SHP77 treated with DMSO at 0.1 percent for 48 hours (cell line): ENCODE data around the gene HADHB.

Source experiments
- DNase-seq: peaks from one replicate; lab custom pipeline; 2025; lab: John Stamatoyannopoulos, UW

HADHB gene

DNA sequence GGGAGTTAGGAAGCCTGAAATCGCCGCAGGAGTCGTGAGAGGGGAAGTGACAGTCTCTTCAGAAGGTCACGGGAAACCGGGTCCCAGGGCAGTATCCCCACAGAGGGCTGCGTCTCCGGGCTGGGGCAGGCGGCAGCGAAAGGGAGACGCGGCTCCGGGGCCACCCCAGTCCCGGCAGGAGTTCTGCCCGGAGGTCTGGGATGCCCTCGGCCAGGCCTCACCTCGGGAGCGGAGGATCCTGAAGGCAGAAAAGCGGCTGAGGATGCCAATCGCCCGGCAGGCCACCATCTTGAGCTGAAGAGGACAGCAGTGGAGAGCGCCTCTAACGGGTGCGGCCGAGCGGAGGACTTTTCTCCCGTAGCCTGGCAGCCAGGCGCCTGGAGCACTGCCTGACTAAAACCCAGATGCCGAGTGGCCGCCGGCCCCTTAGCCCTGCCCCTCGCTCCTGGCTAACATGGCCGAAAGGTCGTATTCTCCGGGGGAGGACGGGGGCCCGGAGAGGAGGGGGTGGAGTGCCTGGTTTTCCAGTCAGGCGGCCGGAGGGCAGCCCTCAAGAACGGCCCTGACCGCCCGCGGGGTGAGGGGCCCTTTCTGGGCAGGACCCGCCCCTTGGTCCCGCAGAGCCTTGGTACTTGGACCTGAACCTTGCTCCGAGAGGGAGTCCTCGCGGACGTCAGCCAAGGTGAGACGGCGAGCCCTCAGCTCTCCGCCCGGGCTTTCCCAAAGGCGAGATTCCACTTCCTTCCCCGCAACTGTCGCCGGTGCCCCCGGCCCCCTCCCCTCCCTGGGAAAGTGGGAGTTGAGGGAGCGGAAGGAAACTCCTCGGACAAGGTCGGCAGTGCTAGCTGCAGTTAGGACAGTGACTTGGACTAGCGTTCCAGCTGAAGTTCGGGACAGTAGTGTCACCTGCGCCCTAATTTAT, at the start of gene HADHB, which contains the start of gene HADHA:
HADHB (plus strand) TSS at position 631 of the 922 bp plus-strand sequence. CDS start 9,316 bp downstream, outside the sequence.
HADHA (minus strand) TSS at position 324 of the 922 bp plus-strand sequence; CDS start at position 288, 36 bp downstream.
- DNase-seq = peak; percentile 84

DNA sequence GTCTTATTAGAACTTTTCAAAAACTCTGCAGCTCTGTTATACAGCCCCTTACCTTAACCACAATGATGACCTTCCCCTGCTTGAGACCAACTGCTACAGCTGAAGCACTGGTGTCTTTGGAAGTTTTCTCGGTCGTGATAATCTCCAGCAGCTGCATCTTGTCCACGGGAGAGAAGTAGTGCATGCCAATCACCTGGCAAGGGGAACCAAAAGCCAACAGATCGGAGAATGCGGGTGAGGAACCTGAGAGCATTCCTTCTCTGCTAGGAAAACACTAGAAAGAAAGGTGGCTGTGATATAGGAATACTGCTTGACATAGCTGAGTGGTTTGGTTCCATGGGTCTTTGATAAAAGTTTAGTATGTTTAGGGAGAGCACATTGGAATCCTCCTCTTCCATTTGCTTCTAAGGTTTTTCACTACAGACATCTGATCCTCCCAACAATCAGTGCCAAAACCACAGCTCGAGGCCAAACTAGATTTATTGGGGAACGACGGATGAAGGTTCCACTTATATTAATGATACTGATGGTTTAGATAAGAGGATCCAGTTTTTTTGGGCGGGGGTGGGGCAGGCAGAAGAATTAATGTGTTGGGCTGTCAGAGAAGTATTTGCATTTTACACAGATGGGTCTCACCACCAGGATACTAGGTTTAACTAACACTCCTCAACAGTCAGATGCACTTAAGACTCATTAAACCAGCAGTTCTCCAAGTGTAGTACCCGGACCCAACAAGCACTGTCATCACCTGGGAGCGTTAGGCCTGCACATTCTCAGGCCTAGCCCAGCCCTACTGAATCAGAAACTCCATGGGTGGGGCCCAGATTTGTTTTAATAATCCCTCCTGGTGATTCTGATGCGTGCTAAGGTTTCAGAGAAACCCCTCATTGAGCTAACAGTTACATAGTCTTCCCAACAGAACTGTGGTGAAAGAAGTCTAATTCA, 49.4 kb upstream of the HADHB start:
- no peak for DNase-seq

DNA sequence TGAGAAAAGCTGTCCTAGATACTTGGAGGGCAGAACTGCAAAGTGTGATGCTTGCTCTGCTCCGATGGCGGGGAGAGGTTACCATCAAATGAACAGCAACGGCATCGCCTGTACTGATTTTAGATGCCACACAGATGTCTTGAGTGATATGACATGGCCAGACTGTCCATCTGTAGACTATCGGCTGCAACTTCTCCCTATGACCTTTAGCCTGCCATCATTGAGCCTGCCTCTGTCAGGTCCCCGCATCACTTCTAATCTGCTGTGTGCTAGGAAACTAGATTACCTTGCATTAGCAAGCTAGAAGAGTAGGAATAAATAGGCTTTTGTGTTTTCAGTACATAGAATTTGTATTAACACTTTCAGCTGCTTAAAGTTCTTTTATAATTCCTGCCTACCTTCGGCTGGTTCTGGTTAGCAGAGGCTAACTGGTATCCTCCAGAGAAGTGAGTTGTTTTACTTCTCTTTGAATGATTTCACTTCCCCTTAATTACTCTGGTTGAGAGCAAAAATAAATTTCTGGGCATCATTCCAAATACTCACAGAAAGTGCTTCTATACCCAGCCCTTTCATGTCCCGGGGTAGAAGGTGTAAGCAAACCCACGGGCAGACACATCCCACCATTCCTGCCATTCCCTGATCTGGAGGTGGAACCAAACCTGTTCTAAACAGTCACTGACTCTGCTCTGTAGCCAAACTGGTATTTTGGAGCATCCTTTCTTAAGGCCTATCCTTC, 47.9 kb upstream of the HADHB start:
- no peak for DNase-seq

DNA sequence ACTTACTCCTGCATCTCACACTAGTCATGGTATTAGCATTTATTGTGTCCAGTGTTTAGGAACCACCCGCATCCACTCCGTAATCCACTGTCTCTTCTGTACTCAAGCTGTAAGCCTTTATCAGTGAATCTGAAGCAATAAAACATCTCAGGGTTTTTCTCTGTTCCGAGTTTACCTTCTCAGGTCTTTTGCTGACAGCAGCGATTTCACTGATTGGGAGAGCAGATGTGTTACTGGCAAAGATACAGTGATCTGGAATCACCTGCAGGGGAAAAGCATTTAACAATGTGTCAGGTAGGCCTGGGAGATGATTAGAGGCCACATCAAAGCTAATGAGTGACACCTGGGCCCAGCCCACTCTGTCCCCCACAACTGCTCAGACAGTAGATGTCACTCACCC, 47.2 kb upstream of the HADHB start:
- DNase-seq = no peak

DNA sequence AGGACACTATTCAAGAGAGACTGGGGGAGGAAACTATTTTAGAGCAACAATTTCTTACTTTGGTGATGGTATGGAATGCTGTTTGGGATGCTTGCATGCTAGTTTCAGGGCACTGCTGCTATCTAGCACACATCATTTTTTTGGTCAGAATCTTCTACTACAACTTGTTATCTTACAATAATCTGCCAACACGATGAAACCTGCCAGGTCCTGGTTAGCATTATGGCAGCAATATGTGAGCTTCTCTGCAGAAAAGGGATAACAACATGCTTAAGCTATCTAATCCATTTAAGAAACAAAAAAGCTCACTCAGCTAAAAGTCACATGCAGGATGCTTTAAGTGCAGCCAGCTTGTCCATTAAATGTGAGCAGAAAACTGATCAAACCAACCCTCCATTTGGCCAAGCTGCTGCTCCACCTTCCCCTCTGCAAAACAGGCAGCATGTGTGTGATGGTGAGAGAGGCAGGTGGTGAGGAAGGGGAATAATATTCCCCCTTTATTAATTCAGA, 41.7 kb upstream of the HADHB start:
- DNase-seq = no peak

DNA sequence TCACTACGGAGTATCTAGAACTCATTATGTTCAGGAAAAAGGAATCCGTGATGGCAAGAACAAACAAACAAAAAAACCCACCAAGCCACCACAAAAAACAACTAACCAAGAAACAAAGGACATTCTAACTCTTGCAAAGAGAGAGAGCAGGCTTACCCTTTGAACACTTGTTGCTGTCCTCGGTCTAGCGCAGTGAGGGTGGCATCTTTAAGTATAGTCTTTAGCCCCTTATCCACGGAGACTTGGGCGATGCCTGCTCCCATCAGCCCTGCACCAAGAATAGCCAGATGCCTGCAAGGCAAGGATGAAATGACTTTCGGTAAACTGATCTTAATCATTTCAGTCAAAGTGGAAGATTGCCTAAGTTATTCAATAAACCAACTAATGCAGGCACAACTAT, 40.8 kb upstream of the HADHB start:
- no peak for DNase-seq

DNA sequence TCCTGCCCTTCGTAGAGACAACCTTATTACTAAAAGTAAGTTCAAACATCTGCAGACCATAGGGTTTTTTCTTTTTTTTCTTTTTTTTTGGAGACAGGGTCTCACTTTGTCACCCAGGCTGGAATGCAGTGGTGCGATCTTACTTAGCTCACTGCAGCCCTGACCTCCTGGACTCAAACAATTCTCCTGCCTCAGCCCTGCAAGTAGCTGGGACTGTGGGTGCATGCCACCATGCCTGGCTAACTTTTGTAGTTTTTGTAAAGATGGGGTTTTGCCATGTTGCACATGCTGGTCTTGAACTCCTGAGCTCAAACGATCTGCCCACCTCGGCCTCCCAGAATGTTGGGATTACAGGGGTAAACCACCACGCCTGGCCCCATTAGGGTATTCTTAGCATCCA, 32.7 kb upstream of the HADHB start:
- DNase-seq = no peak

DNA sequence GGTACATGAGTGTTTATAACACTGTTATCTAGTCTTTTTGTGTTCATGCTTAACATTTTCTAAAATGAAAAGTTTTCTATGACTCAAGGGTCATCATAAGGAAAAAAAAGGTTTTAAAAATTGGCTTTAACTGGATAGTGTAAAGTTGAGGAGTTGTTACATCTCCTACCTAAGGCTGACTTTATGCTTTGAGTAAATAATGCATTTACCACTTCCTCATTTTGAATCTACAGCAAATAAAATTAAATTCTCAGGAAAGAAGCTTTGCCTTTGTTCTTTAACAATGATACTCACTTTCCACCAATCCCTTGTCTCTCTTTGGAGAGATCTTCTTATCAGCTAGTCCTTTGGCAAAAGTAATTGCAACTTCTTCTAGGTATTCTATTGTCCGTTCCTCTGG, 30.0 kb upstream of the HADHB start:
- DNase-seq = no peak

DNA sequence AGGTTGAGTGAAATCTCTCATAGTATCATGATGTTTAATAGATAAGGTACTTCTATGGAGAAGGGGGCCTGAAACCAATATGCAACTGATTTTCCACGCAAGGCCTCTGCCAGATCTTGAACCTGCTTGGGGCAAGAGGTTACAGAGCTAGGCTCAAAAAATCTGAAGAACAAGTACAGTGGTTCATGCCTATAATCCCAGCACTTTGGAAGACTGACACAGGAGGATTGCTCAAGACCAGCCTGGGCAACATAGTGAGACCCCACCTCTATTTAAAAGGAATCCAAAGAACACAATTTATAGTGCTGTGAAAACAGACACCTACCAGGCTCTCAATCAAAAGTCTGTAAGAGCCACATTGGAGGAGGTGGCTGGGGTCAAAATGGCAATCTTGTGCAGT, 28.9 kb upstream of the HADHB start:
- DNase-seq = no peak

DNA sequence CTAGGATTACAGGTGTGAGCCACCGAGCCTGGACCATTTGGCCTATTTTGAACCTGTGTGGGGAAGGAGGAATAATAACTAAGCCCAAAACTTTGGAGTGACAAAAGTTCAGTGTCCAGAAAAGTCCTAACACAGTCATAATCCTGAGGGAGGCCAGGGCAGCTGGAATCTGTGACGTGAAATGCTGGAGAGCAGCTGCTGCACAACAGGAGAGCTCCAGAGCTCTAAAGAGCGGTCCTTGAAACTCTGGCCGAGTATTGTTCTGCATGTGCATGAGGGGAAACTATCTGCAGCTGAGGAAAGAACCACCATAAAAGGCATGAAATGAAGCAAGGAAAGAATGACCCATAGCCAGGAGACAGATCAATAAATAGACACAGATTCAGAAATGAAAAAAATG, 28.2 kb upstream of the HADHB start:
- no peak for DNase-seq

DNA sequence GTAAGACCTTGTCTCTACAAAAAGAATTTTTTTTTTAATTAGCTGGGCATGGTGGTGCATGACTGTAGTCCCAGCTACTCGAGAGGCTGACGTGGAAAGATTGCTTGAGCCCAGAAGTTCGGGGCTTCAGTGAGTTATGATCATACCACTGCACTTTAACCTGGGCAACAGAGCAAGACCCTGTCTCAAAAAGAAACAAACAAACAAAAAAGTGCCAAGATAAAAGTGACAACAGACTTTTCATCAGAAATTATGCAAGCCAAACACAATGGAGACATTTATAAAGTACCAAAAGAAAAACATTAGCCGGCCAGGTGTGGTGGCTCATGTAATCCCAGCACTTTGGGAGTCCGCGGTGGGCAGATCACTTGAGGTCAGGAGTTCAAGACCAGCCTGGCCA, 27.0 kb upstream of the HADHB start:
- DNase-seq = no peak

DNA sequence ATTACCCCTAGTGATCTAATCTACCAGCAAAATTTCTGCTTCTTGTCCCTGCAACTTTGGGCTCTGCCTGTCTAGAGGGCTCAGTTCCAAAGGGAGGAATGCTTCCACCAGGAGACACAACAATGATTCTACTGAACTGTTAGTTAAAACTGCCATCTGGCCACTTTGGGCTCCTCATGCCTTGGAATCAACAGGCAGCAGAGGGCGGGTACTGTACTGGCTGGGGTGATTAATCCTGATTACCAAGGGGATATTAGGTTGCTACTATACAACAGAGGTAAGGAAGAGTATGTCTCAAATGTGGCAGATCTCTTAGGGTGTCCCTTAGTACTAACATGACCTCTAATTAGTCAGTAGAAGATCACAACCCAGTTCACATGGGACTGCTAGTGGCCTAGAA, 21.7 kb upstream of the HADHB start:
- DNase-seq = no peak

DNA sequence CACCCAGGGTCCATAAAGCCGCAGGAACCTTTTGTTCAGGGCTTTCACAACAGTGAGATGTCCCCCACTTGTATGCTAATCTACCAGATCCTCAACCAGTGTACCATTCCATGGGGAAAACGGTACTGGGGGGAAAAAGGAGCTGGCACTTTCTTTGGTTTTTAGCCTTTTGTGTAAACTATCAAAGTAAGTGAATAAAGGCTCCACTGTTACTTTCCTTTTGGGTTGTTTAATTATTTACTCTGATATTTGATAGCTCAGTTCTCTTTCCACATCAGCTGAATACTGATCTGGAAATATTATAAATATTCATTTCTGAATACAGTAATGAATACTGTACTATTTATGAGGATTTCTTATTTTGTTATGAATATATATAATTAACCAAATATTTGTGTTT, 20.6 kb upstream of the HADHB start:
- DNase-seq = no peak

DNA sequence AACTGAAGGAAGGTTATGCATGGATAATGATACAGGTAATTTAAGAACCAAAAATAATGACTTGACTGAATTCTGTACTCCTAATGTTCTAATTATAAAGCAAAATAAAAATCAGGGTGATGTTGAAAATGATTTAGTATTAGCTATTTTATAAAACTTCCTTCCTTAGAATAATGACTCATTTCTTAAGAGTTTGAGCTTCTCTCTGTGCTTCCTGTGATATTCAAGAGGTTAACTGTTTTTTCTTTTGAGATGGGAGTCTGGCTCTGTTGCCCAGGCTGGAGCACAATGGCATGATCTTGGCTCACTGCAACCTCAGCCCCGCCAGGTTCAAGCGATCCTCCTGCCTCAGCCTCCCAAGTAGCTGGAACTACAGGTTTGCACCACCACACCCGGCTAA, 15.1 kb upstream of the HADHB start:
- no peak for DNase-seq

DNA sequence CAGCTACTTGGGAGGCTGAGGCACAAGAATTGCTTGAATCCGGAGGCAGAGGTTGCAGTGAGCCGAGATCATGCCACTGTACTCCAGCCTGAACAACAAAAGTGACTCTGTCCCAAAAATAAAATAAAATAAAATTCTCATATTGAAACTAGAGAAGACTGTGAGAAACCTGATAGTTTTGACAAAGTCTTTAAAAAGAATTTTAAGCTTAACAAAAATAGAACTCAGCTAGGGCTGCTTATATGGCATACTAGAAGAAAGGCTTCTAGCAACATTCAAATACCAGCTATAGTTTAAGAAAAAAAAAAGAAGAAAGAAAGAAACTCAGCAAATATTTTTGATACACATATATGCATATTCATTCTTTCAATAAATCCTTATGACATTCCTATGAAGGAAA, 13.9 kb upstream of the HADHB start:
- no peak for DNase-seq

DNA sequence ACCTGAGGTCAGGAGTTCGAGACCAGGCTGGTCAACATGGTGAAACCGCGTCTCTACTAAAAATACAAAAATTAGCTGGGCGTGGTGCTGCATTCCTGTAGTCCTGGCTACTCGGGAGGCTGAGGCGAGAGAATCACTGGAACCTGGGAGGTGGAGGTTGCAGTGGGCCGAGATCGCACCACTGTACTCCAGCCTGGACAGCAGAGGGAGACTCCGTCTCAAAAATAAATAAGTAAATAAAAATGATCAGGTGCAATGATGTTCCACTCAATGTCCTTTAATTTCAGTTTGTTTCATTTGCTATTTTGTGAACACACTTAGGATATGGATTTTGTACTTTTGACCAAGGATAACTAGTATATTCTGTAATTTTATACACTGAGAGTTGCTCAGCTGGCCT, 9.7 kb upstream of the HADHB start:
- no peak for DNase-seq

DNA sequence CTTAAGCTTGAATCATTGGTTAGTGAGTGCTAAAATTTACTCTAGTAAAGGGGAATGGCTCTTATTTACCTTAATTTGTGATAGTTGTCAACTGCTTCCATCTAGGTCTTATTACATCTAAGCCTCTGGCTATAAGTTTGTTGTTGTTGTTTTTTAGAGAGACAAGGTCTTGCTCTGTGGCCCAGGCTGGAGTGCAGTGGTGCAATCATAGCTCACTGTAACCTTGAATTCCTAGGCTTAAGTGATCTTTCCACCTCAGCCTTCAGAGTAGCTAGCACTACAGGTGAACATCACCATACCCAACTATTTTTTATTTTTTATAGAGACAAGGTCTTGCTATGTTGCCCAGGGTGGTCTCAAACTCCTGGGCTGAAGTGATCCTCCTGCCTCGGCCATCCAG, 6.9 kb upstream of the HADHB start:
- no peak for DNase-seq

DNA sequence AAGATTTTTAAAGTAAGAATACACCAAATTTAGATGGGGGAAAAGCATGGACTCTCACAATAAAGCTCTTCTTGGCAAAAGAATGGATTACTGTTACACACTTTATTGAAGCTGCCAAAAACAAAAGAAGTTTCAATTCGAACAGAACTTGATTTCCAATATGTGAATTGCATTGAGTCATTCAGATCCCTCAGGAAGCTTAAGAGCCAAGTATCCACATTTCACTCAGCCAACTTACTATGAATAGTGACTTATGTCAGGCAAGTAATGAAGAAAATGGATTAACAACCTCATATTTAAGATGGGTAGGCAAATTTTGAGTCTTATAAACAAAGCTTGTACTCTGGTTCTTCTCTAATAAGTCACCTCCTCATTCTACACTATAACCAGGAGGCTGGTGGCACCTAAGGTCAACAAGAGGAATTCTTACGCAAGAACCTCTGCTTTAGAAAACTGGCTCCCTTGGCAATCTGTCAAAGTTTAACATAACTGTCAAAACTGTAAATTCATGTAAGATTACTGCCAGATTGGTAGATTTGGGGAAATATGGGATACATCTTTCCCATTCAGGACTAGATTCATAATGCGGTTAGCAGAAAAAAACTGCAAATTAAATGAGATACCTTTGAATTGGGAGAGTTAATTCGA, 6.3 kb upstream of the HADHB start:
- no peak for DNase-seq

DNA sequence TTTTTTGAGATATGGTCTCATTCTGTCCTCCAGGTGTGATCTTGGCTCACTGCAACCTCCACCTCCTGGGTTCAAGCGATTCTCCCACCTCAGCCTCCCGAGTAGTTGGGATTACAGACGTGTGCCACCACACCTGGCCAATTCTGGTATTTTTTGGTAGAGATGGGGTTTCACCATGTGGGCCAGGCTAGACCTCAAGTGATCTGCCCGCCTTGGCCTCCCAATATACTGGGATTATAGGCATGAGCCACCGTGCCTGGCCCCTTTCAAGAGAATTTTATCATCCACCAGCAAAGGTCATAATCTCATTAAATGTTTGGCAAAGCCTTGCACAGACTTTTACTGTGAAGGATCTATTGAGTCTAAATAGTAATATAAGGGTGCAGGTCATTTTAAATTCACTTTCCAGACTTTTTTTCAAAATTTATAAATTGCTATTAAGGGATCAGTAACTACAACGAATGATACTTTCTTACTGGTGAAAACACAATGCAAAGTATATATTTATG, 2.8 kb upstream of the HADHB start:
- no peak for DNase-seq

DNA sequence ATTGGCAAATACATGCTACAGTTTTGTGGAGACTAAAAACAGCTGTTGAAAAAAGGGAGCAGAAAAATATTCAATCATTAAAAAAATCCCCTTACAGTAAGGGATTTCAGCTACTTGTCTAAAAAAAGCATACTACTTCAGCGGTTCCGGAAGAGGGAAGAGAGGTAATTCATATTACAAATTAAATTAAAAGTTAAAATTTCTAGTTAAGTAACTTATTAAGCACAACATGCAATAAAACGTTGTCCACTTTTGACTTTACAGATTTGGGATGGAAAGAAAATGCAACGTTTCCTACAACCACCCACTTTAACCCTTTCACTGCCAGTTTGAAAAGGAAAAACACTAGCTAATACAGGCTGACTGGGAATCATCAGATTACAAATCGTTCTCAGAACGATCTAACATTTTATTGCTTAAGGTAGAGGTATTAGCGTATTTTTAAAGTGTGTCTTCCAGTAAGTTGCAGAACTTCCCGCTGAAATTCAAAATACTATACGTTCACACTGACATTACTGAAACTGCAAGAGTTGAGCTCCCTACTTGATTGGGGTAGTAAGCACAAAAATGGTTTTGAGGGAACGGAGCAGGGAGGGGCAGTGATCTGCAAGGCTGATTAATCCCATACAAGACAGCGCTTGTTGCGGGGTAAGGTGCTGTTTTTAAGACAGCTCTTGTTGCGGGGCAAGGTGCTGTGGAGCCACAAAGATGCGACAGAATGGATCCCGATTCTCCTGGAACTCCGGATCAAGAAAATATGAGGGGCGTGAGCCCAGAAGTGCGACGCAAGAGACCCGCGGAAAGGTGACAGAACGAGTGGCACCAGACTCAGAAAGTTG, 1.1 kb upstream of the HADHB start:
- peak; percentile 27 for DNase-seq
